OCI-M2 (cell line): Measurements from ENCODE around the gene AURKA.
"Not testable (repeated sequence)": the region's sequence is repeated elsewhere in the genome, so short reads cannot be mapped to it uniquely, and the experiment has no call there.

Experiments
- DNase-seq: peaks from one replicate; lab custom pipeline; 2025; ENCODE audit not compliant: unreplicated experiment; lab: John Stamatoyannopoulos, UW

AURKA gene

GRCh38 chr20:56391596-56392131 lies 351 bp downstream of the AURKA start:
- no peak for DNase-seq

- DNase-seq: no peak
Measured at GRCh38 chr20:56391037-56391436, 978 bp downstream of the AURKA start.

GRCh38 chr20:56390396-56390795 lies 1.6 kb downstream of the AURKA start:
- not testable (repeated sequence) for DNase-seq

- no peak for DNase-seq
Measured at GRCh38 chr20:56389807-56390206, 2.2 kb downstream of the AURKA start.

GRCh38 chr20:56388882-56389281 lies 3.1 kb downstream of the AURKA start:
- no peak for DNase-seq

- DNase-seq: no peak
Measured at GRCh38 chr20:56386219-56386618, 5.8 kb downstream of the AURKA start.

GRCh38 chr20:56385130-56385529 lies 6.9 kb downstream of the AURKA start:
- DNase-seq: no peak

GRCh38 chr20:56383334-56383733 lies 8.7 kb downstream of the AURKA start:
- DNase-seq: no peak

- no peak for DNase-seq
Measured at GRCh38 chr20:56382696-56383095, 9.3 kb downstream of the AURKA start.

- no peak for DNase-seq
Measured at GRCh38 chr20:56381501-56381900, 10.5 kb downstream of the AURKA start.

- DNase-seq: no peak
Measured at GRCh38 chr20:56380375-56380774, 11.6 kb downstream of the AURKA start.

GRCh38 chr20:56378386-56378785 lies 13.6 kb downstream of the AURKA start:
- DNase-seq: no peak

GRCh38 chr20:56376331-56376730 lies 15.7 kb downstream of the AURKA start:
- DNase-seq: no peak

- no peak for DNase-seq
Measured at GRCh38 chr20:56373942-56374341, 18.1 kb downstream of the AURKA start.

GRCh38 chr20:56372850-56373249 lies 19.2 kb downstream of the AURKA start:
- no peak for DNase-seq

GRCh38 chr20:56371977-56372376 lies 20.0 kb downstream of the AURKA start:
- DNase-seq: no peak

GRCh38 chr20:56369179-56369578 lies 22.8 kb downstream of the AURKA start:
- no peak for DNase-seq

- DNase-seq: no peak
Measured at GRCh38 chr20:56368351-56369134, 23.5 kb downstream of the AURKA start.

GRCh38 chr20:56363491-56363890 lies 28.5 kb downstream of the AURKA start:
- no peak for DNase-seq

GRCh38 chr20:56362833-56363413 lies 29.1 kb downstream of the AURKA start:
- peak; percentile 68 for DNase-seq

GRCh38 chr20:56361900-56362299 lies 30.1 kb downstream of the AURKA start:
- DNase-seq: no peak

- DNase-seq: no peak
Measured at GRCh38 chr20:56360908-56361205, 31.2 kb downstream of the AURKA start.
